Stimulated activated memory B cell treated with anti-CD40 and anti-IgM and Interleukin-4, amounts not matched to agents 10 μg/mL and 1 μg/mL and 100 μg/mL, for 72 hours (primary cell): Measurements from ENCODE around the gene PARM1.
A peak's percentile ranks its signal among the peaks of the same experiment; 100 is the strongest.

Experiments used
- ATAC-seq: fragments of 150-1000 bp; cut with Tn5 transposase; 2 replicates; pipeline ENCODE4 v1.10.0; 2021
- H3K27ac Mint-ChIP-seq: one replicate; pipeline ENCODE4 v1.8.0; 2022; ENCODE audit warnings: mild to moderate bottlenecking, mixed read lengths
- H3K27me3 Mint-ChIP-seq: one replicate; pipeline ENCODE4 v1.8.0; 2022; ENCODE audit warnings: mixed read lengths
- H3K36me3 Mint-ChIP-seq: one replicate; pipeline ENCODE4 v1.8.0; 2022; ENCODE audit warnings: mixed read lengths
- H3K4me1 Mint-ChIP-seq: one replicate; pipeline ENCODE4 v1.8.0; 2022; ENCODE audit warnings: mixed read lengths
- H3K4me3 Mint-ChIP-seq: one replicate; pipeline ENCODE4 v1.8.0; 2022; ENCODE audit warnings: mild to moderate bottlenecking, moderate library complexity, mixed read lengths
- H3K9me3 Mint-ChIP-seq: one replicate; pipeline ENCODE4 v1.8.0; 2022; ENCODE audit warnings: mixed read lengths

PARM1 gene

DNA sequence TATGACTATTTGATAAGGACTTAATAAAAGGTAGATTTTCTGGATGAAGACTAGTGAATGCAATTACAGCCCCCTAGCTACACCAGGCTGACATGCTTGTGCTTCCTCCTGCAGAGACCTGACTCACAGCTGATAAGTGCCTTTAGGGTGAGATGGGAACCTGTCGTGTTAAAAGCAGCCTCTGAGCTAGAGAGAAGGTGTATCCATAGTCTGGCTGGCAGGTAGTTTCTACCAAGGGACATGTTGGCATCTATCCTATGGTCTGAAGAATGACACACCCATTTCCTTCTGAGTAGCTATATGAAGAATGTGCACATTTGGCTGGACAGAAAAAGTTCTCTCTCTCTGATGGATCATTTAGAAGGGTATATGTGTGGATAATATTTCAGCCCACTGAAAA lies 64.1 kb downstream of the PARM1 start:
- Mint-ChIP-seq H3K27ac (no peak overlapping the region), H3K27me3 (no peaks in the 10 kb centered on the region), H3K4me1 (peaks cover 6% of the 10 kb centered on the region), H3K36me3 (no peaks in the 10 kb centered on the region), H3K9me3 (peaks cover 3% of the 10 kb centered on the region), H3K4me3 (no peak overlapping the region)
- ATAC-seq: no peak

DNA sequence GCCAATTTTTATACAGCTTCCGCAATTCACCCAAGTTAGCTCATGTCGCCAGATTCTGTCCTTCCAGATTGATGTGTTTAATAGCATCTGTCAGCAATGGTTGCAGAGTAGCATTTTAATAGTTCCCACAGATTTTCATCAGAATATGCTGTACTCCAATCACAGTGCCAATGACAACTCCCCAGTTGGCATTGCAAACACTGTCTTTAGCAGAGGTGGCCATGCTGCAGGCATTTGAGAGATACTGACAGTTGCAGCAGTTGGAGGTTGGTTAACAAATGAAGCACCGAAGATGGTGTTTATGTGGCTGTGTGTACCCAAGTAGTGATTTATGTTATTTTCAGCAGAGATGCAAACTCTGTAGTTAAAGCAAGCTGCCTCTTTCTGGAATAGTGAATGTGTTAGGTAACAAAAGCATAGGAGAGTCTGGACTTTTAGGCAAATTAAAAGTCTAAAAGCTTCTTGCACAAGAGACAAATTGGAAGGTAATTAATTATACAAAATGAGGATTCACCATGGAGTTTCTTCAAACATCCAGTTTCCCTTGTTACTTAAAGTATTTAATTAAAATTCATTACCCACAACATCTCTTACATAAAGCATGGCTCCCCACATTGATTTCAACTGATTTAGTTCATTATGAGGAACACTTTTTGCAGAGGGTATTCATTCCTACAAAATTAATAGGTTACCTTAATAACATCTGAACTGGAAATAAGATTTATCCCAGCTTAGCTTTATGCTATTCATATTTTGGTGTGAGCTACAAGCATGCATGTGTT lies 65.2 kb downstream of the PARM1 start:
- Mint-ChIP-seq H3K27ac (no peak overlapping the region), H3K27me3 (no peaks in the 10 kb centered on the region), H3K36me3 (no peaks in the 10 kb centered on the region), H3K9me3 (no peaks in the 10 kb centered on the region), H3K4me1 (peaks cover 14% of the 10 kb centered on the region), H3K4me3 (no peak overlapping the region)
- no peak for ATAC-seq

DNA sequence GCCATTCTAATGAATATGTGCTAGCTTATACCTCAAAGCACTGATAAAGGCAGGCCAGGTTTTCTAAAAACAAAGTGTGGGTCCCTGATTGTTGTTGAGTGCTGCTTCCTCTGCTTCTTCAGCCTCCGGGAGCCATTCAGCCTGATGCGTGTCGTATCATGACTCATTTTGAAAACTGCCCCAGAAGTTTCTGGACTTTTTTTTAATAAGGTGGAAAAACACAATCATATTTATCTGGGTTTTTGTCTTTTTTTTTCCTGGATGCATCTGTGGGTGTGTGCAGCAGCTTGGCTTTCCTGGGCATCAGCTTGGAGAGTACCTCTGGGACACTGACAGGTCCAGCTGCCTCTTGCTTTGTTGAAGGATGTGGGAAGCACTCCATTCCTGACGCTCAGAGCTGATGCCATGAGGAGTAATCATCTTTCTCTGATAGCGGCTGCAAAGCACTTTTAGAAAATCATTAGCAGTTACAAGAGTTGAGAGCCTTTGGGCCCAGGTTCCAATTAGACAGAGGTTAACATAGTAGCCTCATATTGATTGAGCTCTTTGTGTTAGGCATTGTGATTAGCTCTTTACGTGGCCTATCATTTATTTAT lies 66.9 kb downstream of the PARM1 start:
- peaks cover 27% of the 10 kb centered on the region for H3K4me1 Mint-ChIP-seq
- no peak overlapping the region for H3K27ac Mint-ChIP-seq
- H3K9me3 Mint-ChIP-seq: no peaks in the 10 kb centered on the region
- H3K4me3 Mint-ChIP-seq: no peak overlapping the region
- no peak for ATAC-seq
- no peaks in the 10 kb centered on the region for H3K27me3 Mint-ChIP-seq
- H3K36me3 Mint-ChIP-seq: no peaks in the 10 kb centered on the region

DNA sequence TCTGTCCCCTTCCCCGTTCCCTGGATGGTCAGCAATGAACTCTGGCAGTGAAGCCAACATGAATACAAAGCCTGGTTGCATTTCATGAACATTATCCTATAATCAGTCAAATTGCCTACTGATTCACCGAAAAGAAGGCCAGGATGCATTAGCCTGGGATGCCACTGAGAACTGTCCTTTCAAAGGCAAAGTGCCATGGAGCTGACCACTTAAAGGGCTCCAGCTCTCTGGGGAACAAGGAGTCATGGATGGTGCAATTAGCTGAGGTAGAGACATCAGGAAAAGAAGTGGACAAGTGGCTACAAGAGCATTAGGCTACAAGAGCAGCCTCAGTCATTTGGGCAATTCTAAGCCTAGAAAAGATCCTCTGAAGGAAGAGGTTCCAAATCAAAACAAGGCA lies 69.0 kb downstream of the PARM1 start:
- peaks cover 27% of the 10 kb centered on the region for H3K4me1 Mint-ChIP-seq
- no peak for ATAC-seq
- no peaks in the 10 kb centered on the region for H3K9me3 Mint-ChIP-seq
- no peaks in the 10 kb centered on the region for H3K36me3 Mint-ChIP-seq
- no peak overlapping the region for H3K27ac Mint-ChIP-seq
- H3K4me3 Mint-ChIP-seq: no peak overlapping the region
- no peaks in the 10 kb centered on the region for H3K27me3 Mint-ChIP-seq

DNA sequence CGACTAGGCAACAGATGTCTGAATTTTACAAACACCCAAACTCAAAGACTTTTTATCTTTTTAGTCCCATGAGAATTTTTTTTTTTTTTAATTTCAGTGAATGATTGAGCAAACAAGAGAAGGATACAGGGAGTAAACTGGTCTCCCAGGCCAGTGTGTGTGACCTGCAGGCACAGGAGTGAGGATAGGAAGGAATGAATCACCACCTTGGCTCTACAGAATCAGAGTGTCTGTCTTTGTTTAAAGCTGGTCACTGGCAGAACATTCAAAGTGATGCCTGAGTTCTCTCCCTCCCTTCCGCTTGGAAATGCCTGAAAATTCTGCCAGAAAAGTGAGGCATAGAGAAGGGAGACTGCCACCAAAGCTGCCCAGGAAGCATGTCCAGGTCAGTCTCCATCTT lies 69.5 kb downstream of the PARM1 start:
- Mint-ChIP-seq H3K9me3 (peaks cover 2% of the 10 kb centered on the region), H3K27me3 (no peaks in the 10 kb centered on the region), H3K27ac (no peak overlapping the region), H3K4me3 (no peak overlapping the region), H3K36me3 (peaks cover 4% of the 10 kb centered on the region), H3K4me1 (peaks cover 27% of the 10 kb centered on the region)
- no peak for ATAC-seq

DNA sequence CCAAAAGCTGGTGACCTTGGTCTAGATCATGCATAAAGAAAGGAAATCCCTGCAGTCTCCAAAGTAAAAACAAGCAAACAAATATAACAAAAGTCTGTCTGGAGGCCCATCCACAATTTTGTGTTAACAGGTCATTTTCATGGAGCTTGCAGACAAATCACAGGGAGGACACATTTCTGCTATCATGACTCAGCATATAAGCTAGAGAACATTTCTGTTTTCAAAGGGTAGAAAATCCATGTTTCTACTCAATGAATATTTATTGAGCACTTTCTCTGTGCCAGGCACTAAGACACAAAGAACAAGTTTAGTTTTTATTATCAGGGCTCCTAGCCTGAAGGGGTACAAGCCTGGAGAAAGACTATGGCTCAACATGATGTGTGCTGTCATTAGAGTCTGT lies 71.1 kb downstream of the PARM1 start:
- ATAC-seq: no peak
- Mint-ChIP-seq H3K4me1 (peaks cover 21% of the 10 kb centered on the region), H3K36me3 (peaks cover 7% of the 10 kb centered on the region), H3K4me3 (no peak overlapping the region), H3K27ac (peak overlapping the region; percentile 0), H3K27me3 (no peaks in the 10 kb centered on the region), H3K9me3 (peaks cover 5% of the 10 kb centered on the region)

DNA sequence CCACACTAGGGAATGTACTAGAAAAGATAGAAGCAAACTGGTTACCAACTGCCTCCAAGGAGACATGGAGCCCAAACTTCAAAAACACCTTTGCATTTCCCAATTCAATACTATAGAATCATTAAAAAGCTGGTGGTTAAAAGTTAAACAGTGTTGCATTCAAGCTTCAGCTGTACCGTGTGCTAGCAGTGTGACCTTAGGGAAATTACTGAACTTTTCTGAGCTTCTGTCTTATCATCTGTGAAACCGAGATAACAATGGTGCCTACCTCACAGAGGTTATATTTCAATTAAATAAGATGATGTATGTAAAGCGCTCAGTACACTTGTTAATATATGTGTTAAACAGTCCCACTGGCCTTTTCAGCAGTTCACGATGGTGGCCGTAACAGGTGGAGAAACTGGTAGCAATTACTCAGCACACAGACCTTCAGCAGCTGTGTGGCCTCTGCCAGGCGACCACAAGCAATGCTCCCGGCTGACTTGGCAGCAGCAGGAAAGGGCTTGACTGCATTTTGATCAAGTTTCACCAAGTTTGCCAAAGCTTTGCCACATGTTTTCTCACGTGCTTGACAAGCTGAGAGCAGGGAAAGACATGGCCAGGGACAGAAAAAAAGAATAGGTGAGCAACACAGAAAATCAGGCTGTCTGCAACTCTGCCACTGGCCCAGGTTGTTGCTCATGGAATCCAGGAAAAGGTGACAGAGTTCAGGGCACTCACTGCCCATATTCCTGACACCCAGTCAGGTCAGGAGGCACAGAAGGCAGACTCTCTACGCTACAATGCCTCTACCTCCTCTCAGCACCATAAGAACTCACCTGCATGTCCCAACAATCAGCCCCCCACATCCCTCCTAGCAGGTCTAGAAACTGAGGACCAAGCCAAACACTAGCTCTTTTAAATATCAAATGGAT lies 72.1 kb downstream of the PARM1 start:
- H3K9me3 Mint-ChIP-seq: peaks cover 5% of the 10 kb centered on the region
- peaks cover 20% of the 10 kb centered on the region for H3K4me1 Mint-ChIP-seq
- ATAC-seq: peak; percentile 39
- H3K4me3 Mint-ChIP-seq: no peak overlapping the region
- H3K36me3 Mint-ChIP-seq: peaks cover 7% of the 10 kb centered on the region
- H3K27ac Mint-ChIP-seq: peak overlapping the region; percentile 0
- no peaks in the 10 kb centered on the region for H3K27me3 Mint-ChIP-seq

DNA sequence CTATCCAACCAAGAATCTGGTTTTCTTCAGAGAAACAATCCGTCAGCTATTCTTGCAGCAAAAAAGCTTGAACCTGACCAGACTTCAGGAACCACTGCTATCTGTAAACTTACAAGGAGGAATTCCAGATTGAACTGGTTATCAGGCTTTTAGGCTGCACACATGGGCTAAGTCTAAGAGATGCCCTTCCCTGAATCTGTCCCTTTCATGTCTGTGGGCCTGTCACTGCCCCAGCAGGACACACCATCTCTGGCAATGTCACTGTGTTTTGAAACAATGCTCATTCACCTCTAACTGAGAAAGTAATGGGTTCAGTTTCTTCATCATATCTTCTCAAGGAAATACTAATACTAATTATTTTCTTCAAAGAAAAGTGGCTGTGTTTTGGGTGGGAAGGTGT lies 72.8 kb downstream of the PARM1 start:
- no peak for ATAC-seq
- Mint-ChIP-seq H3K4me3 (no peak overlapping the region), H3K27ac (no peak overlapping the region), H3K9me3 (peaks cover 5% of the 10 kb centered on the region), H3K4me1 (peaks cover 20% of the 10 kb centered on the region), H3K36me3 (peaks cover 11% of the 10 kb centered on the region), H3K27me3 (no peaks in the 10 kb centered on the region)

DNA sequence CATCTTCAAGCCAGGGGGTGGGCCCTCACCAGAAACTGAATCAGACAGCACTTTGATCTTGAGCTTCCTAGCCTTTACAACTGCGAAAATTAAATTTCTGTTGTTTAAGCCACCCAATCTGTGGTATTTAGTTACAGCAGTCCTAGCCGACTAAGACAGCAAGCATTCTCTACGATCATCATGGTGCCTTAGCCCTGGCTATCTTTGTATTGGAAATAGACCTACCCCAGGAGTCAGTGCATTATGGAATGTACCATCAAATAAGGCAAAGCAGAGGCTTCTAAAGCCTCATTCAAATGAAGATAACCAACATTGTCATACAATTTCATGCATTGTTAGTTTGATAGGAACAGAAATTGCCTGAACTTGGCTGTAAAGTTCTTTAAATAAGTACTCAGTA lies 75.0 kb downstream of the PARM1 start:
- Mint-ChIP-seq H3K4me3 (no peak overlapping the region), H3K27ac (no peak overlapping the region), H3K9me3 (peaks cover 5% of the 10 kb centered on the region), H3K4me1 (peaks cover 19% of the 10 kb centered on the region), H3K36me3 (peaks cover 20% of the 10 kb centered on the region), H3K27me3 (no peaks in the 10 kb centered on the region)
- ATAC-seq: no peak

DNA sequence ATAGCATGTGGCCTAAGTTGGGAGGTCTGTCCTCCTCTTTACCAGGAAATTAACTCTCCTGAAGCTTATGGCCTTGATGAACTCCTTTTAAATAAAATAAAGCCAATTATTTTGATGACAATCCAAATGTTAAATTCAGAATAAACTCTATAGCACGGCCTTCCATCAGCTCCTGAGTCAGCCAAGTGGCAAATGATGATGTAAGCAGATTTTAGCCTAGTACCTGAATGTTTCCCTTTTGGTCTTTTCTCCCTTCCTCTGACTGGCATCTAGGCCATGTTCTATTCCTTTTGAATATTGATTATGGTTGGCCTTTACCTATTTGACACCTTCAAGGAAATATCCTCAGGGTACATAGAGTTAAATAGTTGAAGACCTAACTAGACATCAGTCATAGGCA lies 76.2 kb downstream of the PARM1 start:
- Mint-ChIP-seq H3K4me3 (no peak overlapping the region), H3K4me1 (peaks cover 10% of the 10 kb centered on the region), H3K27me3 (no peaks in the 10 kb centered on the region), H3K27ac (no peak overlapping the region), H3K36me3 (peaks cover 28% of the 10 kb centered on the region), H3K9me3 (peaks cover 5% of the 10 kb centered on the region)
- no peak for ATAC-seq

DNA sequence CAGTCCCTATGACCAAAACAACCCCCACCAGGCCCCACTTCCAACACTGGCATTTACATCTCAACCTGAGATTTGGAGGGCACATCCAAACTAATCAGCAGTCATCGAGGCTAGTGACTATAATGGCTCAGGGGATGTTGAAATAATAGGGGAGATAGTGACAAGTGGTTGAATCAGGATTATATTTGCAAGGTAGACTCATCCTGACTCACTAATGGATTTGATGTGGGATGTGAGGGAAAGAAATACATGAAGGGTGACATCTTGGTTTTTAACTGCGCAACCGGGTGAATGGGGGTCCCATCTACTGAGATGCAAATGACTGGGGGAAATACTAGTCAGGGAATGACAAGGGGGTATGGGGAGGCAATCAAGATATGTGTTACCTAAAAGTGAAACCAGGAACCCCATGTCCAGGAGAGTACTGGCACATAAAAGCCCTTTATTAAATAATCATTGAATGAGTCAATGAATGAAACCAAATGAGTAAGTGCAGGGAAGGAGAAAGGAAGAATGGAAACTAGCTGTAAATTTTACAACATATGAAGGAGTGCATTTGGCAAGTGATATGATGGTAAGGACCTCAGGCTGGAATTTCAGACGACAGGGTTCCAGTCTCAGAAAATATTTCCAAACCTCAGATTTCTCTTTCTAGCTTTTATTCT lies 78.3 kb downstream of the PARM1 start:
- Mint-ChIP-seq H3K4me1 (peaks cover 5% of the 10 kb centered on the region), H3K27me3 (no peaks in the 10 kb centered on the region)
- no peak for ATAC-seq

DNA sequence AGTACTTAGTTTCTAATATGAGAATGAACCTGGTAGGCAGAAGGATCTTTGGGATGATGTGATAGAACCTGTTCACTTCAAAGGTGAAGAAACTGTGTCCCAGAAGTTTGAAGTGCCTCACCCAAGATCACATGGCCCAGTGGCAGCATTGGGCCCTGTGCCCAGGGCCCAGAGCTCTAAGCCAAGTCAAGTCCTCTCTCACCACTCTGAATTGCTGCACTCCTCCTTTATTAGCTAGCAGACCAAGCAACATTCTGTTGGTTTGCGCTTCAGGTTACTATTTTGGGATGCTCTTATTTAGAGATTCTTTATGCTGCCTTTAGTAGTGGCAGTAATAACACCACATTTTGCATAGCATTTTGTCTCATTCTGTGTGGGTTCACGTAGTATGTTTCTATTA lies 82.7 kb downstream of the PARM1 start:
- Mint-ChIP-seq H3K27ac (no peak overlapping the region), H3K4me1 (peaks cover 5% of the 10 kb centered on the region), H3K36me3 (peaks cover 31% of the 10 kb centered on the region), H3K9me3 (no peaks in the 10 kb centered on the region), H3K4me3 (no peak overlapping the region), H3K27me3 (no peaks in the 10 kb centered on the region)
- ATAC-seq: no peak

More for the DNA sequence above, 78.3 kb downstream of the PARM1 start:
- H3K4me3 Mint-ChIP-seq: no peak overlapping the region
- peaks cover 35% of the 10 kb centered on the region for H3K36me3 Mint-ChIP-seq
- no peak overlapping the region for H3K27ac Mint-ChIP-seq
- peaks cover 5% of the 10 kb centered on the region for H3K9me3 Mint-ChIP-seq

DNA sequence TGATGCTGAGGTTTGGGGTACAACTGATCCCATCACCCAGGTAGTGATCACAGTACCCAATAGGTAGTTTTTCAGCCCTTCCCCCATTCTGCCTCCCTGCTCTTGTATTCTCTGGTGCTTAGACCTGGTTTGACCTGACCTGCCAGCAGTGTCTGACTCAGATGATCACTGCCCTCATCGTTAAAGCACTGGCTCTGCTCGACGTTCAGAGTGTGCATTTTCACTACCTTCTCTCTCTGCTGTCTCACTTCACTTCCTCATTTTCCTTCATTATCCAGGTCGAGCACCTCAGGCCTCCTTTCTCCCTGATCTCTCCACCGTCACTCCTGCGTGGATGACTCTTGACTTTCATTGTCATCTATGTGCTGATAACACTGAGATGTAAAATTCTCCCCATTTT lies 83.6 kb downstream of the PARM1 start:
- no peak for ATAC-seq
- peaks cover 31% of the 10 kb centered on the region for H3K36me3 Mint-ChIP-seq
- no peak overlapping the region for H3K27ac Mint-ChIP-seq
- no peak overlapping the region for H3K4me3 Mint-ChIP-seq
- no peaks in the 10 kb centered on the region for H3K9me3 Mint-ChIP-seq
- H3K27me3 Mint-ChIP-seq: no peaks in the 10 kb centered on the region
- peaks cover 5% of the 10 kb centered on the region for H3K4me1 Mint-ChIP-seq

DNA sequence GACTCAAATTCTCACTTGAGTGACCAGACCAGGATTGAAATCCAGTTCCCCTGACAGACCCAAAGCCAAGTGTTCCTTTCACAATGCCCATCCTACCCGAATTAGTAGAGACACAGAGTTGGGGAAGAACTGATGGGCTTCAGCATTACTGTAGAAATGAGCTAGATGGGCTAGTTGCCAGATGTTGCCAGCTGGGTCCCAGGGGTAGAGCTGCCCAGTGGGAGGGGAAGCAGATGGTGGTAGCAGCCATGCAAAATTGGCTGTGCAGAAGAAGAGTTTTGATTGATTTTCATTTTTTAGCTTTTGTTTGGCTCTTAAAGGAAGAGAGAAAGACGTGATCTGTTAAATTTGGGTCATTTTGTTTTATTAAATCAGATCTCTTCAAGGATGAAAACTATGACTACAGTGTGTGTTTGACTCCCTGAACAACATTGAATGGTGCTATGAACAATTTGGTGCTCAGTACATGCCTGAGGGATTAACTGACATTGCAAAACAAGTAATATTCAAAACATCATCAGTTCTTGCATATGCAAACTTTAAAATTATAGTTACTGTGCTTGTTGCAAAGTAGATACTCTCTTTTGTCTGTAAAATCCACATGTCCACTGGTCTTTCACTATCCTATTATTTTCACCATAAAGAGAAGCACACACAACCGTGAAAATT lies 86.0 kb downstream of the PARM1 start:
- no peak overlapping the region for H3K27ac Mint-ChIP-seq
- H3K27me3 Mint-ChIP-seq: no peaks in the 10 kb centered on the region
- no peaks in the 10 kb centered on the region for H3K9me3 Mint-ChIP-seq
- peaks cover 17% of the 10 kb centered on the region for H3K36me3 Mint-ChIP-seq
- H3K4me3 Mint-ChIP-seq: no peak overlapping the region
- H3K4me1 Mint-ChIP-seq: no peaks in the 10 kb centered on the region
- no peak for ATAC-seq

DNA sequence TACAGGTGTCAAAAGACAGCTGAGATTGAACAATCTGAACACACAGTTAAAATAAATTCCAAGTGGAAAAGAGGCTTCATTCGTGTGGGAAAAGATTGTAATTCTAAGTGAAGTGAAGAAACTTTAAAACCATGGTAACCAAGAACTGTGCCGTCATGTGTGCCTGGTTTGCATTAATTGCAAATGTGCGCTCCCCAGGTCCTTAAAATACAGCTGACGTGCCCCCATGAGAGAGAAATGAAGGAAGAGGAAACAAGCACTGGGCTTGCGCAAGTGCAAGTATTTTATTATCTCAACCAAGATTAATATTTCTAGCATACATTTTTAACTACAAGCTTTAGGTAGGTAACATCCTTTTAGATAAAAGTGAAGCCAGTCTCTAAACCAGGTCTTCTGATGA lies 92.5 kb downstream of the PARM1 start:
- Mint-ChIP-seq H3K27ac (peak overlapping the region; percentile 26), H3K4me3 (no peak overlapping the region), H3K4me1 (peaks cover 1% of the 10 kb centered on the region), H3K9me3 (peaks cover 2% of the 10 kb centered on the region), H3K27me3 (no peaks in the 10 kb centered on the region), H3K36me3 (peaks cover 24% of the 10 kb centered on the region)
- ATAC-seq: no peak
